K562 (cell line): ENCODE measurements around the gene HAUS2.

Source experiments
- CTCF ChIP-seq, 3 experiments: IDR thresholded peaks in 2 of 3; conservative IDR thresholded peaks in 1 of 3; 2 replicates each; pipeline ENCODE4 v1.5.1; 2011 to 2012; ENCODE audit warnings: low read length in 3 of 3, mild to moderate bottlenecking in 3 of 3, control low read depth in 2 of 3, improper control_type of control experiment in 1 of 3, inconsistent platforms in 1 of 3, low read depth in 1 of 3, mixed read lengths in 1 of 3, moderate library complexity in 1 of 3; ENCODE audit not compliant: insufficient read depth in 2 of 3
- MYC ChIP-seq, 2 experiments: fragments of 250-450 bp in 1 of 2; sonication (Bioruptor Pico) in 1 of 2; IDR thresholded peaks; 2 replicates each; pipeline versions ENCODE4 v1.5.1 to v1.6.1; 2012 to 2021; ENCODE audit warnings: low read depth in 2 of 2, borderline replicate concordance in 1 of 2, improper control_type of control experiment in 1 of 2, low read length in 1 of 2, mild to moderate bottlenecking in 1 of 2, moderate library complexity in 1 of 2
- POLR2A ChIP-seq: fragments of 450-650 bp; conservative IDR thresholded peaks from 2 replicates; pipeline ENCODE4 v1.6.1; 2016
- SAFB ChIP-seq: fragments of 200-400 bp; formaldehyde crosslinking; IDR thresholded peaks from 2 replicates; pipeline ENCODE4 v1.6.1; 2017; ENCODE audit warnings: low read depth, low read length, borderline replicate concordance
- TBL1XR1 ChIP-seq, 2 experiments: IDR thresholded peaks; 2 replicates each; pipeline ENCODE4 v1.6.1; 2012; ENCODE audit warnings: improper control_type of control experiment in 2 of 2, low read length in 2 of 2, mild to moderate bottlenecking in 1 of 2
- ZBTB2 ChIP-seq: fragments of 450-650 bp; IDR thresholded peaks from 2 replicates; pipeline ENCODE4 v1.6.1; 2016; ENCODE audit warnings: antibody characterized with exemption

GRCh38 chr15:42502477-42502876, 46.2 kb upstream of the HAUS2 start:
- TF ChIP-seq ZBTB2 (no peak), POLR2A (no peak), MYC (IDR thresholded peaks at IDR 0.05; ENCODE audit: low read depth, low read length) (no peak), MYC (CRISPR knock-in tag; IDR thresholded peaks at IDR 0.05; ENCODE audit: borderline replicate concordance, low read depth) (no peak), CTCF (IDR thresholded peaks at IDR 0.05 in 2 of 3, conservative IDR thresholded peaks at IDR 0.05 in 1 of 3; ENCODE audit: insufficient read depth in 2 of 3, low read depth in 1 of 3, low read length in 3 of 3) (no peak), TBL1XR1 (IDR thresholded peaks at IDR 0.05; ENCODE audit: low read length in 2 of 2) (no peak), SAFB (no peak)
